Prostate gland (tissue), 2 donors: Measurements from ENCODE around the gene ANO2. TPM values are rescaled to one million over a fixed set of nuclear protein-coding genes. Genes with fewer than 3 reads are reported as not detected.

Experiments used
- DNase-seq: peaks from one replicate; pipeline ENCODE4 v3.0.0-alpha.2; 2019; ENCODE audit warnings: low spot score
- H3K27ac ChIP-seq, 2 donors: fragments of 200-600 bp; sonication (generic); 2 replicates each; pipeline ENCODE4 v1.5.1; 2017 to 2019
- H3K27me3 ChIP-seq: fragments of 200-600 bp; sonication (generic); replicated peaks from 2 replicates; pipeline ENCODE4 v1.5.1; 2019; ENCODE audit not compliant: insufficient read depth
- H3K36me3 ChIP-seq, 2 donors: fragments of 200-600 bp; sonication (generic); 1 replicate in 1 of 2; 2 replicates in 1 of 2; pipeline versions ENCODE4 v1.5.1 to v1.8.1; 2017 to 2019
- H3K4me1 ChIP-seq: fragments of 200-600 bp; sonication (generic); replicated peaks from 2 replicates; pipeline ENCODE4 v1.5.1; 2019
- H3K4me3 ChIP-seq, 2 donors: fragments of 200-600 bp; sonication (generic); 2 replicates each; pipeline ENCODE4 v1.5.1; 2017 to 2019
- H3K9me3 ChIP-seq: fragments of 200-600 bp; sonication (generic); 2 replicates; pipeline ENCODE4 v1.5.1; 2017
- POLR2A ChIP-seq: fragments of 450-650 bp; IDR thresholded peaks from one replicate; pipeline ENCODE4 v1.6.1; 2016; ENCODE audit warnings: antibody characterized with exemption, mild to moderate bottlenecking
- POLR2AphosphoS5 ChIP-seq: sonication (generic); formaldehyde crosslinking; IDR thresholded peaks from one replicate; pipeline ENCODE4 v1.6.1; 2017; ENCODE audit warnings: antibody characterized with exemption
- WGBS: methylation state at CpG from one replicate; pipeline ENCODE4 v1.1.5; 2018; 5-methylcytosine and 5-hydroxymethylcytosine counted together
- intact Hi-C: fragments of 100-400 bp; cut with DNase I; formaldehyde crosslinking; loops from one replicate; pipeline ENCODE4 v1.14.2; 2022
- total RNA-seq, 2 donors: library from RNA; depleted of rRNA; stranded (reverse); fragments of >200 nt; gene quantifications; one replicate each; pipeline ENCODE4 v1.1.0, GENCODE V29; 2016
- TF ChIP-seq, protein P1 (sequence below), 4 experiments: fragments of 200-600 bp in 2 of 4; fragments of 450-650 bp in 2 of 4; sonication (generic) in 2 of 4; IDR thresholded peaks; 1 replicate in 3 of 4; 2 replicates in 1 of 4; pipeline ENCODE4 v1.5.1; 2016 to 2019; ENCODE audit warnings: antibody characterized with exemption in 4 of 4, mild to moderate bottlenecking in 2 of 4, moderate library complexity in 2 of 4

ANO2 gene
- total RNA-seq, 2 donors from 2014 or later: 0.64 to 7.0 TPM

- no peak for TF ChIP-seq POLR2AphosphoS5
- TF ChIP-seq POLR2A: no peak
- TF ChIP-seq, protein P1, sequence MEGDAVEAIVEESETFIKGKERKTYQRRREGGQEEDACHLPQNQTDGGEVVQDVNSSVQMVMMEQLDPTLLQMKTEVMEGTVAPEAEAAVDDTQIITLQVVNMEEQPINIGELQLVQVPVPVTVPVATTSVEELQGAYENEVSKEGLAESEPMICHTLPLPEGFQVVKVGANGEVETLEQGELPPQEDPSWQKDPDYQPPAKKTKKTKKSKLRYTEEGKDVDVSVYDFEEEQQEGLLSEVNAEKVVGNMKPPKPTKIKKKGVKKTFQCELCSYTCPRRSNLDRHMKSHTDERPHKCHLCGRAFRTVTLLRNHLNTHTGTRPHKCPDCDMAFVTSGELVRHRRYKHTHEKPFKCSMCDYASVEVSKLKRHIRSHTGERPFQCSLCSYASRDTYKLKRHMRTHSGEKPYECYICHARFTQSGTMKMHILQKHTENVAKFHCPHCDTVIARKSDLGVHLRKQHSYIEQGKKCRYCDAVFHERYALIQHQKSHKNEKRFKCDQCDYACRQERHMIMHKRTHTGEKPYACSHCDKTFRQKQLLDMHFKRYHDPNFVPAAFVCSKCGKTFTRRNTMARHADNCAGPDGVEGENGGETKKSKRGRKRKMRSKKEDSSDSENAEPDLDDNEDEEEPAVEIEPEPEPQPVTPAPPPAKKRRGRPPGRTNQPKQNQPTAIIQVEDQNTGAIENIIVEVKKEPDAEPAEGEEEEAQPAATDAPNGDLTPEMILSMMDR (IDR thresholded peaks at IDR 0.05): no peak
- DNase-seq: no peak
- H3K27ac ChIP-seq: no peak overlapping the region
- H3K4me3 ChIP-seq: no peak overlapping the region
- intact Hi-C loops: no loop called here
- H3K36me3 ChIP-seq: no peaks in the 10 kb centered on the region
- no peaks in the 10 kb centered on the region for H3K27me3 ChIP-seq
- H3K9me3 ChIP-seq: no peaks in the 10 kb centered on the region
- no peaks in the 10 kb centered on the region for H3K4me1 ChIP-seq
- 76% methylated on average over 6 of the region's 6 CpGs for WGBS
Observed at GRCh38 chr12:5691943-5692342, 253.1 kb downstream of the ANO2 start.

DNA sequence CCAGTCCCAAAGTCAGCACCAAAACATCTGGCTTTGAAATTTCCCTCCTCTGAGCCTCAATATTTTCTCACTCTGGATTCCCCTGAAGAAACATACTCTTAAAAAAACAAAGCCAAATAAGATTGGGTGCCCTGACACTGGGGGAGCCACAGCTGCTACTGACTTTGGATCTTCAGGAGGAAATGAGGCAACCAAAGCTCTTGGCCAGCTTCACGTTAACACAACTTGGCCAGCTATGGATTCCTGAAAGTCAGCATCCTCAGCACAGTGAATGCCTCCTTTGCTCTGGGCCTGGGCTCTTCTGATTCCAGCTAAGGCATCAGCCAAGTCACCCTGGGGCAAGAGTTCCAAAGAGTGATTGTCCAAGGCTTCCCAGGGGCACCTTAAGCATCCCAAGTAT lies 254.8 kb downstream of the ANO2 start:
- 79% methylated on average over 1 of the region's 1 CpG for whole genome bisulfite sequencing
- Histone ChIP-seq H3K4me3 (no peak overlapping the region), H3K9me3 (no peaks in the 10 kb centered on the region), H3K27me3 (no peaks in the 10 kb centered on the region), H3K4me1 (no peaks in the 10 kb centered on the region), H3K36me3 (no peaks in the 10 kb centered on the region), H3K27ac (no peak overlapping the region)
- no peak for DNase-seq
- no peak for TF ChIP-seq POLR2A
- TF ChIP-seq POLR2AphosphoS5: no peak
- TF ChIP-seq, protein P1 (IDR thresholded peaks at IDR 0.05): no peak
- intact Hi-C loops: no loop called here

DNA sequence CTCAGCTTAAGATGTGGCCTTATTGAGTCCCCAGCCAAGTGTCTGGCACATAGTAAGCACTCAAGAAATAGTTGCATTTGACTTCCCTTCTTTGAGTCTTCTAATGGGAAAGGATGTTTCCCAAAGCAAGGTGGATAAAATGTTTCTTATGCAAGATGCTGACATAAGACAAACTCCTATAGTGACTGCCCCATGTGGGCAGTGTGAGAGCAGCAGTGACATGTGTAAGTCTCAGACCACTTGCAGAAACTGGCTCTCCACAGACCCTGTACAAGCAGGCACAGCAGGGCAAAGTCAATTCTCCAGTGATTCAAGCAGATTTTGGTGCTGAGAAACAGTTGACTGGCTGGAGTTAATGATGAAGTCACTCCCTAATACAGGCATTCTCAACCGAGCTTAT lies 255.3 kb downstream of the ANO2 start:
- Histone ChIP-seq H3K4me3 (no peak overlapping the region), H3K27ac (no peak overlapping the region), H3K4me1 (no peaks in the 10 kb centered on the region), H3K9me3 (no peaks in the 10 kb centered on the region), H3K27me3 (no peaks in the 10 kb centered on the region), H3K36me3 (no peaks in the 10 kb centered on the region)
- DNase-seq: no peak
- TF ChIP-seq POLR2AphosphoS5: no peak
- TF ChIP-seq, protein P1 (IDR thresholded peaks at IDR 0.05): no peak
- TF ChIP-seq POLR2A: no peak
- 85% methylated on average over 1 of the region's 1 CpG for WGBS
- intact Hi-C loops: no loop called here

GRCh38 chr12:5688226-5688625 lies 256.8 kb downstream of the ANO2 start:
- Histone ChIP-seq H3K36me3 (no peaks in the 10 kb centered on the region), H3K9me3 (no peaks in the 10 kb centered on the region), H3K4me3 (no peak overlapping the region), H3K27me3 (no peaks in the 10 kb centered on the region), H3K4me1 (no peaks in the 10 kb centered on the region), H3K27ac (no peak overlapping the region)
- WGBS: 94% methylated on average over 2 of the region's 2 CpGs
- no peak for DNase-seq
- intact Hi-C loops: no loop called here
- TF ChIP-seq POLR2AphosphoS5 (no peak), POLR2A (no peak)
- TF ChIP-seq, protein P1 (IDR thresholded peaks at IDR 0.05): no peak

- WGBS: 63% methylated on average over 3 of the region's 3 CpGs
Observed at GRCh38 chr12:5685935-5686334, 259.1 kb downstream of the ANO2 start.

More at GRCh38 chr12:5685935-5686334, 259.1 kb downstream of the ANO2 start:
- TF ChIP-seq POLR2AphosphoS5 (no peak), POLR2A (no peak)
- TF ChIP-seq, protein P1 (IDR thresholded peaks at IDR 0.05): no peak
- H3K27me3 ChIP-seq: no peaks in the 10 kb centered on the region
- no peaks in the 10 kb centered on the region for H3K9me3 ChIP-seq
- no peak overlapping the region for H3K4me3 ChIP-seq
- no peaks in the 10 kb centered on the region for H3K36me3 ChIP-seq
- intact Hi-C loops: no loop called here
- no peak overlapping the region for H3K27ac ChIP-seq
- H3K4me1 ChIP-seq: no peaks in the 10 kb centered on the region
- no peak for DNase-seq
